ENCODE results near the gene FAM162B. TPM values are rescaled to one million over a fixed set of nuclear protein-coding genes. Genes with fewer than 3 reads are reported as not detected.
"Not testable (repeated sequence)": the region's sequence is repeated elsewhere in the genome, so short reads cannot be mapped to it uniquely, and the experiment has no call there.

FAM162B gene
- 8.0 TPM for polyA plus RNA-seq (ENCODE audit: insufficient read length)

GRCh38 chr6:116764961-116765841 is at the start of gene FAM162B:
FAM162B (minus strand) TSS chr6:116765719; CDS start chr6:116765576, 143 bp downstream.
- DNase-seq: peak; percentile 57

DNA sequence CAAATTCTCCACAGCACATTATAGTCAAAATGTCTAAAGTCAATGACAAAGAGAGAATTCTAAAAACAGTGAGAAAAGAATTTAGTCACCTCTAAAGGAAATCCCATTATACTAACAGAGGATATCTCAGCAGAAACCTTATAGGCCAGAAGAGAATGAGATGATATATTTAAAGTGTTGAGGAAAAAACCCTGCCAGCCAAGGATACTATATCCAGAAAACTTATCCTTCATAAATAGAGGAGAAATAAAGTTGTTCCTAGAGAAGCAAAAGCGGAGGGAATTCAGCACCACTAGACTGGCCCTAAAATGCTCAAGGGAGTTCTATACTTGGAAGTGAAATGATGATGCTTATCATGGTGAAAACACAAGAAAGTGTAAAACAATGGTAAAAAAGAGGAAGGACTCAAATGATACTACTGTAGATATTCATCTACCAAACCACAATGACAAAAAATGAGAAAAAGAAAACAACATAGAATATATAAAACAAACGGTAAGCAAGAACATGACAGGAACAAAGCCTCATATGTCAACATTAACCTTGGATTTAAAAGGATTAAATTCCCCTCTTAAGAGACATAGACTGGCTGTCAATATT is 46.6 kb upstream of the FAM162B start:
- DNase-seq: no peak

DNA sequence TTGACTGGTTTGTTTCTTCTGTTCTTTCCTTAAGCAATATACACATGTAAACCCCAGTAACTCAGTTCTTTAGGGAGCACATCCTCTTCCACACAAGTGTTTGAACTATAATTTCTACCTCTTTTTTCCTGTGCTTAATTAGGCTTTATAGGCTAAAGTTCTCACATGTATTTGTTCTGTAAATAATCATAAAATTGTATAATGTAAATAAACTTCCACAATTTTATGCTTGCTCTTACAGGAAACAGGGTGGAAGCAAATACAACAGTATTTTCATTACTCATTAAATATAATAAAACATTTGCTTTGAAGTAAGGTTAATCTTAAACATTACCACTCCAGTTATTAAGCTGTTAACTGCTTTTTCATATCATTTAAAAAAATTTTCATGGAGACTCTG is 36.5 kb upstream of the FAM162B start:
- DNase-seq: no peak

DNA sequence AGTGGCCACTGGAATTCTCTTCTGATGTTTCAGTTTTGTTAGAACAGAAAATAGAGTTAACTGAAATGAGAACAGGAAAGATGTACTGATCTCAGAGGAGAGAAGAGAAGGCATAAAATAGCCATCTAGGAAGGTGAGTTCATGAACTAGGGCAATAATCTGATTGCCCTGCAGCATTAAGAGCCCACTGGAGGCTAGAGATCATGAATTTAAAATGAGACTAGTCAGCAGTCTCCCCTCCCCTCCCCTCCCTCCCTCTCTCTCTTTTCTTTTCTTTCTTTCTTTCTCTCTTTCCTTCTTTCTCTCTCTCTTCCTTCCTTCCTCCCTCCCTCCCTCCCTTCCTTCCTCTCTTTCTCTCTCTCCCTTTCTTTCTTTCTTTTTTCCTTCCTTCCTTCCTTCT is 34.4 kb upstream of the FAM162B start:
- no peak for DNase-seq

- DNase-seq: no peak
These were observed 32.1 kb upstream of the FAM162B start for GRCh38 chr6:116797585-116797984.

- DNase-seq: no peak
These were observed 27.7 kb upstream of the FAM162B start for GRCh38 chr6:116793224-116793623.

GRCh38 chr6:116783852-116784251 is 18.3 kb upstream of the FAM162B start:
- no peak for DNase-seq

- DNase-seq: peak; percentile 25
These were observed 14.2 kb upstream of the FAM162B start for GRCh38 chr6:116779573-116780164.

DNA sequence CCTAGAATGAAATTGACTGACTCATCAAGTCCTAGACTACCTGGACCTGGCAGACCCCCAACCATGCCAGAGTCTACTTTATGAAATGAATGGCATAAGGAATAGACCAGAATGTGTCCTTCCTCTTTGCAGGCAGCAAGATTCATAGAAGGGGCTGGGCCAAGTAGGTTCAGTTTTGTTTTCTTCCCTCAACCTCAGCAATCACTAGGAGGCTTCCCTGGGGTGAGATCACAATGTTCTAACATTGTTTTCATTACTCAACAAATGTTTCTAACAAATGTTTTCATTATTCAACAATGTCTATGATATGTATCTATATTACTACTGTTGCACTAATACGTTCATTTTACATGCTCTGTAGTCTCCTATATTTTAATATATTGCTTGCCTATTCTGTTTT is 8.4 kb upstream of the FAM162B start:
- no peak for DNase-seq

GRCh38 chr6:116772450-116772849 is 6.9 kb upstream of the FAM162B start:
- DNase-seq: no peak

DNA sequence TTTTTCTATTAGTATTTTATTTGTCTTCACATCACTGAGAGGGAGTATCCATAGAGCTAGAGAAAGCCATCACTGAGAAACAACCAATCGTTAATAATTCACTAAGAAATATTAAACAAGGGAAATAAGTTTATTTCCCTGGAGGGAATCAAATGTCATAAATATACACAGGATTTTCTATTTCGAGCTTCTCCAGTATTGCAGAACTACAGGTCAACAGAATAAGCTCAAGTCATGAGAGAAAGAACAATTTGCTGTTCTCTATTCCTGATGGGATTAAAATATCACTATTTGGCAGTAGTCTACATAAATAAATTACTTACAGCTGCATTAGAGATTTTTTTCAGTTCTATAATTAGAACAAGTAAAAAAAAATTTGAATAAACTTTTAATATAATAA is 2.2 kb upstream of the FAM162B start:
- DNase-seq: peak; percentile 29

DNA sequence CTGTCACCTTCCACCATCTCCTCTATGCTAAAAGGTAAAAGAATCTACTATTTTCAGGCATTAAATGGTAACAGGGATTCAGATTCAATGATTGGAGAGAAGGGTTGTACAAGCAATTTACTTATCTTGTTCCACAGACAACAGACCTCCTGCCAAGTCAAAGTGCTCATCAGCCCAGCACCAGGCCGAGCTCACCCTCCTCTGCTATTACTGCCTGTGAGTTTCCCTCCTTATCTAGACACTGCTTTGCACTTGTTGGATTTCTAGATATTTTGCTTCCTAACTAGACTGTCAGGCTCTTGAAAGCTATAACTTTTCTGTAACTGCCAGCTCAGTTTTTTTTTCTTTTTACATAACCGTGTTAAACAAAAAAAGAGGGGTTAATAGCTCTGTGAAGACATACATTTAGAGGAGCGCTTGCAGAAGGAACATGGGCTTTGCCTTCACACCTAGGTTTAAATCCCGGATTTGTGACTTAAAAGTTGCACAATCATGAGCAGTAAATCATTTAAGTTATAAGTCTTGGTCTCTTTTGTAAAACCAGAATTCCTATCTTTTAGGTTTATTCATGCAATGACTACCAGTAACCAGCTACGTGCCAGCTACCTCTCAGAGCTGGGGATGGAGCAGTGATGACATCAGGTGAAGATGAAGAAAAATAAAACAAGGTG is 1.1 kb upstream of the FAM162B start:
- no peak for DNase-seq

DNA sequence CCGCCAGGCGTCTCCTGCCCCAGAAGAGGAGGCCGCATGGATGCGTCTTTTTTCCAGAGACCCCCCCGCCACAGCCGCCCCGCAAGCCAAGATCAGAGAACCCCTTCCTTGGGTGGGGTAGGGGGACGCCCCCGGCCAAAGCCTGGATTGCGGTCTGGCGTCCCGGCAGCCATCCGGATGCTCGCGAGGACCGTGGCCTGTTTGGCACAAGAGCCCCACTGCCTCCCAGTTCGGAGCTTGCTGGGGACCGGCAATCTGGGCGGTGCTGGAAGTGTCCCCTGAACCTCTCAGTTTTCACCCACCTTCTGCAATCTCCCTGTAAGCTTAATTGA is 924 bp downstream of the FAM162B start:
- DNase-seq: peak; percentile 21

- no peak for DNase-seq
These were observed 1.5 kb downstream of the FAM162B start for GRCh38 chr6:116763906-116764628.

DNA sequence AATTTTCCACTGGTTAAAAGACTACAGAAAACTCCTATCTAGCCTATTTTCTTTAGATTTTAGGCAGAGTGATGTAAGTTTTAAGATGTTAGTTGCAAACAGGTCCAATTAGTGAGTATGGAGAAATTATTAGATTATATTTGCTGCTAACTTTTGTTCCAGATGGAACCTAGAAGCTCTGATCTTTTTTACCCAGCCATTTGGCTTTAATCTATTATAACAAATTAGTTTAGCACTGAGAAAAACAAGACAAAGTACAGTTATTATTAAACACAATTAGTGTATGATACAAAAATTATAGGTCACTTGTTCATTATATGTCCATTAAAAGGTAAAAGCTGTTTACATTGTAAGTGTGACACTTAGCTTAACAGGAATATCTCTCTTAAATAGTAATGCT is 2.5 kb downstream of the FAM162B start:
- no peak for DNase-seq

DNA sequence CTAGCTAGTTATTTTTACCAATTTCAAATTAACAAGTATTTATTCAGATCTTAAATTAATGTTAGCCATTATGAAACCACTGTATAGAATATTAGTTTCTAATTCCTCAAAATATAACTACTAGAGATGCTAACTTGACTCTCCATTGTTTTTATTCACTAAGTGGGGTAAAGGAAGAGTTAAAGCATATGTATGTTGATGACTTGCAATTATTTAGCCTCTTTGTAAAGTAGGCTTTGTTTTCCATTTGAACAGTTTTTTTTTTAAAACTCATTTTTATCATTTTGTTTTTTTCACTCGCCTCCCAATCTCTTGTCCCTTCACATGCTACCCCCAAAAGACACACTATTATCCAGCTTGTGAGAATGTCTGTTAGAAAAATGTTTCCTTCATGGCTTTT is 3.3 kb downstream of the FAM162B start:
- no peak for DNase-seq

- DNase-seq: no peak
These were observed 3.7 kb downstream of the FAM162B start for GRCh38 chr6:116761779-116762178.

- no peak for DNase-seq
These were observed 20.3 kb downstream of the FAM162B start for GRCh38 chr6:116745176-116745575.

- no peak for DNase-seq
These were observed 23.9 kb downstream of the FAM162B start for GRCh38 chr6:116741571-116741970.

- DNase-seq: not testable (repeated sequence)
These were observed 25.0 kb downstream of the FAM162B start for GRCh38 chr6:116740486-116740885.

DNA sequence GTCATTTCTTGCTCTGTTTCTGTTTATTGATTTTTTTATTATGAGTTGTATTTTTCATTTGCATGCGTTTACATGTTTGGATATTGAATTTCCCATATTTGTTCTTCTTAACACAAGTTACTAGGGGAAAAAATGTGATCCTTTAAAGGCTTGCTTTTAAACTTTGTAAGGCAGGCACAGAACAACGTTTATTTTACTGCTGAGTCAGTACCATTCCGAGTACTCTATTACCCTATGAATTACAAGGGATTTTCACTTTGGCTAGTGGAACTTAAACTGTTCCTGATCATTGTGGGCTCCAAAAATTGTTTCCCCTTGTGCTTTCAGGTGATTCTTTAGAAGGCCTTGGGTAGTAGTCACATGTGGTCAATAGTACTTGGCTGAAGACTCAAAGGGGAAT is 28.5 kb downstream of the FAM162B start:
- no peak for DNase-seq

- no peak for DNase-seq
These were observed 35.0 kb downstream of the FAM162B start for GRCh38 chr6:116730513-116730912.

DNA sequence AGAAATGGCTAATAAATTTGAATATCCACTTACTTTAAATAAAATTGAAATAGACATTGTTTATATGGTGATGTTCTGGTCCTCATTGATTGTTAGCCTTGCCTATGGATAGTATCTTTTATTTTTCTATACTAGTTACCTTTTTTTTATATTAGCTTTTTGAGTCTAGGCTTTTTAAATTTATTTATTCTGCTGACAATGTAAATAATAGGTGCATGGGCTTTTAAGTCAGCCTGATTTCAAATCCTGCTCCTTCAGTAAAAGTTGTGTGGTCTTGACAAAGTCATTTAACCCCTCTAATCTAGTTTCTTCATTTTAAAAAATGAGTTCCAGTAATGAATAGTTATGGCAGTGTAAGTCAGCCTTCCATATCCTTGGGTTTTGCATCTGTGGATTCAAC is 38.6 kb downstream of the FAM162B start:
- no peak for DNase-seq

Data from hindlimb muscle (tissue), 1 donor.